Muscle layer of colon (tissue), 2 donors: ENCODE data around the gene MAPK13.
"Not testable (repeated sequence)": the region's sequence is repeated elsewhere in the genome, so short reads cannot be mapped to it uniquely, and the experiment has no call there.

Source experiments
- H3K27ac ChIP-seq: one replicate; pipeline ENCODE4 v1.7.0; 2013; ENCODE audit warnings: low read depth, mild to moderate bottlenecking, low read length, moderate library complexity
- H3K27me3 ChIP-seq, 2 donors: one replicate each; pipeline ENCODE4 v1.7.0; 2013; ENCODE audit warnings: low read length in 2 of 2, mild to moderate bottlenecking in 2 of 2; ENCODE audit not compliant: insufficient read depth in 2 of 2, control insufficient read depth in 1 of 2
- H3K36me3 ChIP-seq: one replicate; pipeline ENCODE4 v1.7.0; 2013; ENCODE audit warnings: mild to moderate bottlenecking, low read length; ENCODE audit not compliant: insufficient read depth
- H3K4me1 ChIP-seq: one replicate; pipeline ENCODE4 v1.7.0; 2013; ENCODE audit warnings: mild to moderate bottlenecking, low read length; ENCODE audit not compliant: insufficient read depth
- H3K4me3 ChIP-seq, 2 donors: one replicate each; pipeline ENCODE4 v1.7.0; 2013; ENCODE audit warnings: low read length in 2 of 2, low read depth in 1 of 2, mild to moderate bottlenecking in 1 of 2, moderate library complexity in 1 of 2
- H3K9ac ChIP-seq: one replicate; pipeline ENCODE4 v1.7.0; 2013; ENCODE audit warnings: low read length
- H3K9me3 ChIP-seq: one replicate; pipeline ENCODE4 v1.7.0; 2013; ENCODE audit warnings: mild to moderate bottlenecking, low read length
- donor health status: abdominal sarcoma.
- donor health status: Adenocarcinoma of cecum.

The MAPK13 gene

GRCh38 chr6:36129941-36130666, at the start of gene MAPK13:
Gene MAPK13, plus strand, starts transcription at chr6:36130513. Its CDS starts 70 bp downstream, at chr6:36130583.
- peaks cover 3 to 16% of the 10 kb centered on the region in 2 donors for H3K27me3 ChIP-seq

GRCh38 chr6:36082318-36082717, 48.0 kb upstream of the MAPK13 start:
- Histone ChIP-seq H3K4me3 (no peak overlapping the region), H3K27me3 (no peaks in the 10 kb centered on the region), H3K9ac (no peak overlapping the region), H3K4me1 (peaks cover 2% of the 10 kb centered on the region), H3K9me3 (no peaks in the 10 kb centered on the region), H3K36me3 (peaks cover 42% of the 10 kb centered on the region), H3K27ac (no peak overlapping the region)

More at GRCh38 chr6:36129941-36130666, at the start of gene MAPK13:
- Histone ChIP-seq H3K4me1 (peaks cover 18% of the 10 kb centered on the region), H3K4me3 (peak within 1 kb of the TSS; percentile 27 to 47), H3K27ac (no peak within 1 kb of the TSS), H3K36me3 (no peaks in the 10 kb centered on the region), H3K9me3 (no peaks in the 10 kb centered on the region), H3K9ac (no peak within 1 kb of the TSS)

DNA sequence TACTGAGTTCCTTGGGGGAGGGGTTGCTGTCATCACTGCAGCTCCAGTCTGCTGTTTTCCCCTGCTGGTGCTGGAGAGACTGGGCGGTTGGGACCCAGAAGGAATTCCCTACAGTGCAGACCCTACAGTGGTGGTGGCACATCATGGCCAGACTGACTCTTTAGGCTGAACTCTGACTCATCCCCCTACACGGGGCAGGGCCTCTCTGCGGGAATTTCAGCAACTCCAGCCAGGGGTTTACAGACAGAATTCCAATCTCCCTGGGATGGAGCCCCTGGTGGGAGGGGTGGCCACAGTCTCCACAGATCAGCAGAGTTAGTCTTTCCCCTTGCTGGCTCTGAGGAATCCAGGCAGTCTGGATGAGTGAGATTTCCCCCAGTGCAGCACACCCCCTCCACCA, 46.9 kb upstream of the MAPK13 start:
- no peaks in the 10 kb centered on the region for H3K9me3 ChIP-seq
- no peak overlapping the region for H3K4me3 ChIP-seq
- peaks cover 42% of the 10 kb centered on the region for H3K36me3 ChIP-seq
- H3K4me1 ChIP-seq: no peaks in the 10 kb centered on the region
- H3K27ac ChIP-seq: no peak overlapping the region
- no peak overlapping the region for H3K9ac ChIP-seq
- no peaks in the 10 kb centered on the region for H3K27me3 ChIP-seq

DNA sequence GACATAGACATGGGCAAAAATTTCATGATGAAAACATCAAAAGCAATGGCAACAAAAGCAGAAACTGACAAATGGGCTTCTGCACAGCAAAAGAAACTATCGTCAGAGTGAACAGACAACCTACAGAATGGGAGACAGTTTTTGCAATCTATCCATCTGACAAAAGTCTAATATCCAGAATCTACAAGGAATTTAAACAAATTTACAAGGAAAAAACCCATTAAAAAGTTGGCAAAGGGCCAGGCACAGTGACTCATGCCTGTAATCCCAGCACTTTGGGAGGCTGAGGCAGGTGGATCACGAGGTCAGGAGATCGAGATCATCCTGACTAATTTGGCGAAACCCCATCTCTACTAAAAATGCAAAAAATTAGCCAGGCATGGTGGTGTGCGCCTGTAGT, 42.1 kb upstream of the MAPK13 start:
- peaks cover 26% of the 10 kb centered on the region for H3K36me3 ChIP-seq

GRCh38 chr6:36089048-36089447, 41.3 kb upstream of the MAPK13 start:
- no peaks in the 10 kb centered on the region for H3K9me3 ChIP-seq
- H3K36me3 ChIP-seq: peaks cover 18% of the 10 kb centered on the region
- H3K4me3 ChIP-seq: no peak overlapping the region
- H3K9ac ChIP-seq: no peak overlapping the region
- H3K27ac ChIP-seq: no peak overlapping the region
- no peaks in the 10 kb centered on the region for H3K4me1 ChIP-seq
- H3K27me3 ChIP-seq: no peaks in the 10 kb centered on the region

More for the DNA sequence above, 42.1 kb upstream of the MAPK13 start:
- not testable (repeated sequence) for H3K27me3 ChIP-seq, H3K4me1 ChIP-seq, H3K27ac ChIP-seq, H3K9me3 ChIP-seq, H3K9ac ChIP-seq, H3K4me3 ChIP-seq

DNA sequence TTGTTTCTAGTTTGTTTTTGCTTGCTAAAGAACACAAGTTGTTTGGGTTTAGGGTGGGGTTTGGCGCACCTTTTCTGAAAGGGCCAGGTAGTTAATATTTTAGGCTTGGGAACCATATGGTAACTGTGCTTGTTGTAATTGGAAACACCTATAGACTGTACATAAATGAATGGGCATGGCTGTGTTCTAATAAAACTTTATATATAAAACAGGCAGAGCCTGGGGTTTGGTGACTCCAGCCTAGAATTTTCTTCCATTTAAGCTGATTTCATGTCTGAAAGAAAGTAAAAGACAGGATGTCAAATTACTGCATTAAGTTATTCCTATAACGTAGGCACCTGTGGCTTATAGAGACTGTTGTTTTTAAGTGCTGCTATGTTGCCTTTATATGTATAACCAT, 36.1 kb upstream of the MAPK13 start:
- Histone ChIP-seq H3K36me3 (peaks cover 21% of the 10 kb centered on the region), H3K27me3 (no peaks in the 10 kb centered on the region), H3K9me3 (no peaks in the 10 kb centered on the region), H3K27ac (no peak overlapping the region), H3K4me3 (no peak overlapping the region), H3K4me1 (peaks cover 20% of the 10 kb centered on the region), H3K9ac (no peak overlapping the region)

- Histone ChIP-seq H3K36me3 (peaks cover 21% of the 10 kb centered on the region), H3K9ac (no peak overlapping the region), H3K27ac (peak overlapping the region; percentile 52), H3K4me3 (no peak overlapping the region), H3K9me3 (no peaks in the 10 kb centered on the region), H3K27me3 (no peaks in the 10 kb centered on the region), H3K4me1 (peaks cover 21% of the 10 kb centered on the region)
Observed at GRCh38 chr6:36094753-36095496, 35.4 kb upstream of the MAPK13 start.

GRCh38 chr6:36095497-36096391, 34.6 kb upstream of the MAPK13 start:
- Histone ChIP-seq H3K9ac (no peak overlapping the region), H3K36me3 (peaks cover 19% of the 10 kb centered on the region), H3K4me3 (no peak overlapping the region), H3K9me3 (no peaks in the 10 kb centered on the region), H3K27me3 (no peaks in the 10 kb centered on the region), H3K4me1 (peaks cover 21% of the 10 kb centered on the region), H3K27ac (no peak overlapping the region)

- Histone ChIP-seq H3K9ac (no peak overlapping the region), H3K9me3 (no peaks in the 10 kb centered on the region), H3K27ac (no peak overlapping the region), H3K36me3 (peaks cover 17% of the 10 kb centered on the region), H3K4me3 (no peak overlapping the region), H3K27me3 (no peaks in the 10 kb centered on the region), H3K4me1 (peaks cover 21% of the 10 kb centered on the region)
Observed at GRCh38 chr6:36098253-36098919, 31.9 kb upstream of the MAPK13 start.

GRCh38 chr6:36098920-36099647, 31.2 kb upstream of the MAPK13 start:
- Histone ChIP-seq H3K9me3 (no peaks in the 10 kb centered on the region), H3K4me3 (no peak overlapping the region), H3K36me3 (peaks cover 24% of the 10 kb centered on the region), H3K27ac (no peak overlapping the region), H3K9ac (no peak overlapping the region), H3K4me1 (peaks cover 21% of the 10 kb centered on the region), H3K27me3 (no peaks in the 10 kb centered on the region)
